GM12874 (cell line): Measurements from ENCODE around the gene HIGD1B.

Source experiments
- TF ChIP-seq, protein P1 (sequence below): IDR thresholded peaks from 2 replicates; pipeline ENCODE4 v1.5.1; 2011; ENCODE audit warnings: low read depth, mild to moderate bottlenecking, control low read depth, low read length, moderate library complexity; ENCODE audit not compliant: insufficient read depth

Gene HIGD1B

GRCh38 chr17:44847586-44847985 lies at the start of gene HIGD1B:
Gene HIGD1B (plus strand): TSS chr17:44847883. CDS start chr17:44848153, 270 bp downstream.
- TF ChIP-seq, protein P1, sequence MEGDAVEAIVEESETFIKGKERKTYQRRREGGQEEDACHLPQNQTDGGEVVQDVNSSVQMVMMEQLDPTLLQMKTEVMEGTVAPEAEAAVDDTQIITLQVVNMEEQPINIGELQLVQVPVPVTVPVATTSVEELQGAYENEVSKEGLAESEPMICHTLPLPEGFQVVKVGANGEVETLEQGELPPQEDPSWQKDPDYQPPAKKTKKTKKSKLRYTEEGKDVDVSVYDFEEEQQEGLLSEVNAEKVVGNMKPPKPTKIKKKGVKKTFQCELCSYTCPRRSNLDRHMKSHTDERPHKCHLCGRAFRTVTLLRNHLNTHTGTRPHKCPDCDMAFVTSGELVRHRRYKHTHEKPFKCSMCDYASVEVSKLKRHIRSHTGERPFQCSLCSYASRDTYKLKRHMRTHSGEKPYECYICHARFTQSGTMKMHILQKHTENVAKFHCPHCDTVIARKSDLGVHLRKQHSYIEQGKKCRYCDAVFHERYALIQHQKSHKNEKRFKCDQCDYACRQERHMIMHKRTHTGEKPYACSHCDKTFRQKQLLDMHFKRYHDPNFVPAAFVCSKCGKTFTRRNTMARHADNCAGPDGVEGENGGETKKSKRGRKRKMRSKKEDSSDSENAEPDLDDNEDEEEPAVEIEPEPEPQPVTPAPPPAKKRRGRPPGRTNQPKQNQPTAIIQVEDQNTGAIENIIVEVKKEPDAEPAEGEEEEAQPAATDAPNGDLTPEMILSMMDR = no peak

- TF ChIP-seq, protein P1 = no peak
Observed at GRCh38 chr17:44798356-44798755, 49.3 kb upstream of the HIGD1B start.

GRCh38 chr17:44801880-44802279 lies 45.8 kb upstream of the HIGD1B start:
- TF ChIP-seq, protein P1 = no peak

GRCh38 chr17:44804302-44805089 lies 43.2 kb upstream of the HIGD1B start:
- TF ChIP-seq, protein P1 = no peak

GRCh38 chr17:44807093-44807816 lies 40.4 kb upstream of the HIGD1B start:
- TF ChIP-seq, protein P1 = no peak

- TF ChIP-seq, protein P1 = no peak
Observed at GRCh38 chr17:44807817-44808155, 39.9 kb upstream of the HIGD1B start.

DNA sequence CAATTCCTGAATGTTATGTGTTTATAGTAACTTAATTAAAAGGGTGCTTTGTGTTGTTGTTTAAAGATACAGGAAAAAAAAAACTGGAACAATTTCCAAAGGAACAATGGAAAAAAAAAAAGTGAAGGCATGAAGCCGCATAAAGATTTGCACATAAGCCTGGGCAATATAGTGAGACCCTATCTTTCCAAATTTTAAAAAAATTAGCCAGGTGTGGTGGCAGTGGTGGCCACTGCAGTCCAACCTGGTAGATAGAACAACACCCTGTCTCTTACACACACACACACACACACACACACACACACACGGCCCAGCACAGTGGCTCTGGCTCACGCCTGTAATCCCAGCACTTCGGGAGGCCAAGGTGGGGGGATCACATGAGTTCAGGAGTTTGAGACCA lies 39.5 kb upstream of the HIGD1B start:
- TF ChIP-seq, protein P1 = no peak
